A673 (cell line): ENCODE data around the gene GULP1. TPM values are rescaled to one million over a fixed set of nuclear protein-coding genes. Genes with fewer than 3 reads are reported as not detected.

ENCODE experiments used
- BruUV-seq: library from RNA; stranded (reverse); fragments of 400-500 nt; replicated peaks from 2 replicates; lab custom pipeline; 2021; lab: Mats Ljungman, UMichigan
- CTCF ChIA-PET: fragments of 300-600 bp; sonication (Branson Sonifier 250); formaldehyde crosslinking; loops from one replicate; lab custom pipeline; 2022; ENCODE audit warnings: antibody characterized with exemption; lab: Charles Lee
- POLR2A ChIA-PET: fragments of 300-600 bp; sonication (Branson Sonifier 250); formaldehyde crosslinking; loops from one replicate; lab custom pipeline; 2022; ENCODE audit warnings: antibody characterized with exemption; ENCODE audit not compliant: low non-redundant PET; lab: Charles Lee
- DNase-seq: peaks from one replicate; pipeline ENCODE4 v3.0.0-alpha.2; 2015; ENCODE audit warnings: low spot score
- H3K27ac ChIP-seq: fragments of 200-600 bp; sonication (generic); 2 replicates; pipeline ENCODE4 v1.5.1; 2016; ENCODE audit warnings: mixed run types, low read depth, mild to moderate bottlenecking, mixed read lengths, antibody characterized with exemption, low read length; ENCODE audit not compliant: poor library complexity, severe bottlenecking
- H3K27me3 ChIP-seq: fragments of 200-600 bp; sonication (generic); replicated peaks from 2 replicates; pipeline ENCODE4 v1.6.1; 2017; ENCODE audit warnings: mixed run types, low read depth, mild to moderate bottlenecking, mixed read lengths, antibody characterized with exemption, low read length; ENCODE audit not compliant: insufficient read depth, poor library complexity
- H3K36me3 ChIP-seq: fragments of 200-600 bp; sonication (generic); 2 replicates; pipeline ENCODE4 v1.6.1; 2016; ENCODE audit warnings: mixed run types, mild to moderate bottlenecking, mixed read lengths, antibody characterized with exemption, low read length; ENCODE audit not compliant: insufficient read depth, poor library complexity, severe bottlenecking
- H3K4me1 ChIP-seq: fragments of 200-600 bp; sonication (generic); 2 replicates; pipeline ENCODE4 v1.6.1; 2017; ENCODE audit warnings: mixed run types, mild to moderate bottlenecking, mixed read lengths, antibody characterized with exemption, low read length; ENCODE audit not compliant: insufficient read depth, poor library complexity, severe bottlenecking
- H3K4me3 ChIP-seq: fragments of 200-600 bp; sonication (generic); 2 replicates; pipeline ENCODE4 v1.5.1; 2016; ENCODE audit warnings: low read depth, mixed run types, mild to moderate bottlenecking, mixed read lengths, low read length; ENCODE audit not compliant: poor library complexity, severe bottlenecking
- H3K9me3 ChIP-seq: fragments of 200-600 bp; sonication (generic); 2 replicates; pipeline ENCODE4 v1.6.1; 2016; ENCODE audit warnings: mixed run types, low read depth, mild to moderate bottlenecking, mixed read lengths, antibody characterized with exemption, low read length; ENCODE audit not compliant: poor library complexity, severe bottlenecking
- CTCF ChIP-seq: fragments of 300-800, 200-600 bp; sonication (generic); conservative IDR thresholded peaks from 2 replicates; pipeline ENCODE4 v1.5.1; 2017; ENCODE audit warnings: low read depth, mild to moderate bottlenecking, antibody characterized with exemption, low read length, moderate library complexity, mixed read lengths
- EZH2 ChIP-seq: fragments of 200-600 bp; sonication (generic); IDR thresholded peaks from 2 replicates; pipeline ENCODE4 v1.6.1; 2017; ENCODE audit warnings: borderline replicate concordance, low read depth, mild to moderate bottlenecking, mixed read lengths, antibody characterized with exemption, low read length; ENCODE audit not compliant: poor library complexity, severe bottlenecking
- intact Hi-C: fragments of 100-400 bp; cut with micrococcal nuclease; formaldehyde crosslinking; loops from one replicate; pipeline ENCODE4 v1.10.0; 2022; ENCODE audit not compliant: unreplicated experiment
- total RNA-seq: library from RNA; stranded (reverse); gene quantifications from 2 replicates; pipeline ENCODE4 v1.2.3, GENCODE V29; 2021

Gene GULP1
- total RNA-seq, 1 experiment from 2014 or later = 7.2 TPM

GRCh38 chr2:188269004-188269403, 22.7 kb upstream of the GULP1 start:
- intact Hi-C loops = no loop called here
- no peaks in the 10 kb centered on the region for H3K4me1 ChIP-seq
- ChIA-PET CTCF (no interaction called here), POLR2A (no interaction called here)
- TF ChIP-seq EZH2 (no peak), CTCF (no peak)
- no peak overlapping the region for H3K4me3 ChIP-seq
- peaks cover 4% of the 10 kb centered on the region for H3K9me3 ChIP-seq
- DNase-seq = no peak
- no peak overlapping the region for H3K27ac ChIP-seq
- no peaks in the 10 kb centered on the region for H3K27me3 ChIP-seq
- no TSS peak for BruUV-seq
- H3K36me3 ChIP-seq = no peaks in the 10 kb centered on the region

GRCh38 chr2:188272121-188272520, 19.6 kb upstream of the GULP1 start:
- Histone ChIP-seq H3K27ac (no peak overlapping the region), H3K27me3 (no peaks in the 10 kb centered on the region), H3K9me3 (peaks cover 4% of the 10 kb centered on the region), H3K36me3 (no peaks in the 10 kb centered on the region), H3K4me3 (no peak overlapping the region), H3K4me1 (no peaks in the 10 kb centered on the region)
- intact Hi-C loops = no loop called here
- no TSS peak for BruUV-seq
- TF ChIP-seq EZH2 = no peak
- TF ChIP-seq CTCF = no peak
- DNase-seq = no peak
- POLR2A ChIA-PET = no interaction called here
- CTCF ChIA-PET = no interaction called here

- Histone ChIP-seq H3K36me3 (no peaks in the 10 kb centered on the region), H3K4me3 (no peak overlapping the region), H3K9me3 (peaks cover 4% of the 10 kb centered on the region), H3K27ac (no peak overlapping the region), H3K4me1 (no peaks in the 10 kb centered on the region), H3K27me3 (no peaks in the 10 kb centered on the region)
- no peak for DNase-seq
- ChIA-PET CTCF (no interaction called here), POLR2A (no interaction called here)
- no TSS peak for BruUV-seq
- TF ChIP-seq EZH2 (no peak), CTCF (no peak)
- intact Hi-C loops = no loop called here
Observed at GRCh38 chr2:188274274-188274673, 17.4 kb upstream of the GULP1 start.
